A673 (cell line): Measurements from ENCODE around the gene UBXN6.

ENCODE experiments used
- CTCF ChIP-seq: fragments of 300-800, 200-600 bp; sonication (generic); conservative IDR thresholded peaks from 2 replicates; pipeline ENCODE4 v1.5.1; 2017; ENCODE audit warnings: low read depth, mild to moderate bottlenecking, antibody characterized with exemption, low read length, moderate library complexity, mixed read lengths
- EZH2 ChIP-seq: fragments of 200-600 bp; sonication (generic); IDR thresholded peaks from 2 replicates; pipeline ENCODE4 v1.6.1; 2017; ENCODE audit warnings: borderline replicate concordance, low read depth, mild to moderate bottlenecking, mixed read lengths, antibody characterized with exemption, low read length; ENCODE audit not compliant: poor library complexity, severe bottlenecking

GRCh38 chr19:4499855-4500254 lies 42.3 kb upstream of the UBXN6 start:
- TF ChIP-seq CTCF: no peak
- no peak for TF ChIP-seq EZH2
